H1 (cell line): ENCODE data around the gene ERC1.

Experiments used
- ATF2 ChIP-seq: IDR thresholded peaks from 2 replicates; pipeline ENCODE4 v1.6.1; 2012; ENCODE audit warnings: low read length, inconsistent platforms
- BACH1 ChIP-seq: IDR thresholded peaks from 2 replicates; pipeline ENCODE4 v1.6.1; 2012; ENCODE audit warnings: low read length, improper control_type of control experiment
- CHD2 ChIP-seq: IDR thresholded peaks from 2 replicates; pipeline ENCODE4 v1.6.1; 2012; ENCODE audit warnings: low read length, improper control_type of control experiment
- CTCF ChIP-seq, 3 experiments: IDR thresholded peaks; 1 replicate in 2 of 3; 2 replicates in 1 of 3; pipeline versions ENCODE4 v1.5.1 to v1.6.1; 2011; ENCODE audit warnings: low read length in 3 of 3, mild to moderate bottlenecking in 3 of 3, inconsistent platforms in 2 of 3, low read depth in 1 of 3, moderate library complexity in 1 of 3; ENCODE audit not compliant: insufficient read depth in 1 of 3; ENCODE audit errors: control extremely low read depth in 1 of 3
- EP300 ChIP-seq, 2 experiments: IDR thresholded peaks; 1 replicate in 1 of 2; 2 replicates in 1 of 2; pipeline ENCODE4 v1.6.1; 2011 to 2012; ENCODE audit warnings: low read depth in 2 of 2, low read length in 2 of 2, mild to moderate bottlenecking in 2 of 2, borderline replicate concordance in 1 of 2, inconsistent platforms in 1 of 2, moderate library complexity in 1 of 2
- PHF8 ChIP-seq: fragments of 200-600 bp; sonication (generic); conservative IDR thresholded peaks from 2 replicates; pipeline ENCODE4 v1.7.1; 2012; ENCODE audit warnings: low read depth, mild to moderate bottlenecking, inconsistent platforms, low read length, moderate library complexity
- POLR2A ChIP-seq, 2 experiments: IDR thresholded peaks; 1 replicate in 1 of 2; 2 replicates in 1 of 2; pipeline ENCODE4 v1.6.1; 2011; ENCODE audit warnings: low read depth in 2 of 2, low read length in 2 of 2, mild to moderate bottlenecking in 2 of 2; ENCODE audit errors: control extremely low read depth in 1 of 2
- POLR2AphosphoS5 ChIP-seq: IDR thresholded peaks from 2 replicates; pipeline ENCODE4 v1.6.1; 2011; ENCODE audit warnings: low read depth, low read length
- RAD21 ChIP-seq, 2 experiments: IDR thresholded peaks in 1 of 2; conservative IDR thresholded peaks in 1 of 2; 2 replicates each; pipeline ENCODE4 v1.6.1; 2011; ENCODE audit warnings: low read depth in 2 of 2, low read length in 2 of 2, improper control_type of control experiment in 1 of 2, inconsistent platforms in 1 of 2, mild to moderate bottlenecking in 1 of 2, moderate library complexity in 1 of 2
- RBBP5 ChIP-seq: IDR thresholded peaks from 2 replicates; pipeline ENCODE4 v1.7.1; 2012; ENCODE audit warnings: low read depth, mild to moderate bottlenecking, inconsistent platforms, low read length, moderate library complexity, borderline replicate concordance
- RXRA ChIP-seq: IDR thresholded peaks from 2 replicates; pipeline ENCODE4 v1.6.1; 2011; ENCODE audit warnings: low read depth, mild to moderate bottlenecking, low read length, moderate library complexity; ENCODE audit not compliant: insufficient read depth
- TAF1 ChIP-seq: IDR thresholded peaks from 2 replicates; pipeline ENCODE4 v1.6.1; 2011; ENCODE audit warnings: mild to moderate bottlenecking, low read depth, low read length
- ZNF274 ChIP-seq: IDR thresholded peaks from 2 replicates; pipeline ENCODE4 v1.7.0; 2012; ENCODE audit warnings: low read length, borderline replicate concordance; ENCODE audit errors: extremely low read depth

GRCh38 chr12:1132311-1132710 lies 141.3 kb downstream of the ERC1 start:
- TF ChIP-seq RAD21 (IDR thresholded peaks at IDR 0.05 in 1 of 2, conservative IDR thresholded peaks at IDR 0.05 in 1 of 2; ENCODE audit: low read depth in 2 of 2, low read length in 2 of 2) (no peak), CTCF (IDR thresholded peaks at IDR 0.05; ENCODE audit: control extremely low read depth in 1 of 3, insufficient read depth in 1 of 3, low read depth in 1 of 3, low read length in 3 of 3) (no peak), ATF2 (no peak), POLR2A (IDR thresholded peaks at IDR 0.05; ENCODE audit: control extremely low read depth in 1 of 2, low read depth in 2 of 2, low read length in 2 of 2) (no peak), ZNF274 (no peak), CHD2 (no peak), PHF8 (no peak), RXRA (no peak), TAF1 (no peak), EP300 (IDR thresholded peaks at IDR 0.05; ENCODE audit: borderline replicate concordance in 1 of 2, low read depth in 2 of 2, low read length in 2 of 2) (no peak), BACH1 (no peak), RBBP5 (no peak), POLR2AphosphoS5 (no peak)
